MM.1S (cell line): ENCODE results near the gene TRPM8.

Experiments
- DNase-seq: peaks from one replicate; pipeline ENCODE4 v3.0.0-alpha.2; 2015
- H2AFZ ChIP-seq: fragments of 300-600 bp; sonication (generic); 2 replicates; pipeline ENCODE4 v1.6.0; 2016; ENCODE audit warnings: antibody characterized with exemption, low read length
- H3F3A ChIP-seq: fragments of 300-600 bp; sonication (generic); 2 replicates; pipeline ENCODE4 v1.6.1; 2016; ENCODE audit warnings: mild to moderate bottlenecking, antibody characterized with exemption, low read length, moderate library complexity, mixed read lengths; ENCODE audit not compliant: insufficient read depth
- H3K27ac ChIP-seq: fragments of 300-600 bp; sonication (generic); 2 replicates; pipeline ENCODE4 v1.5.1; 2016; ENCODE audit warnings: mild to moderate bottlenecking, low read length
- H3K27me3 ChIP-seq: fragments of 300-600 bp; sonication (generic); replicated peaks from 2 replicates; pipeline ENCODE4 v1.6.0; 2016; ENCODE audit warnings: low read length; ENCODE audit not compliant: insufficient read depth
- H3K36me3 ChIP-seq: fragments of 300-600 bp; sonication (generic); replicated peaks from 2 replicates; pipeline ENCODE4 v1.6.1; 2016; ENCODE audit warnings: mild to moderate bottlenecking, low read length, mixed read lengths; ENCODE audit not compliant: insufficient read depth
- H3K4me1 ChIP-seq: fragments of 300-600 bp; sonication (generic); 2 replicates; pipeline ENCODE4 v1.6.1; 2016; ENCODE audit warnings: low read length, mixed read lengths
- H3K4me2 ChIP-seq: fragments of 300-600 bp; sonication (generic); 2 replicates; pipeline ENCODE4 v1.6.0; 2016; ENCODE audit warnings: low read depth, low read length
- H3K4me3 ChIP-seq: fragments of 300-600 bp; sonication (generic); 2 replicates; pipeline ENCODE4 v1.5.1; 2016; ENCODE audit warnings: low read length, mixed read lengths
- H3K79me2 ChIP-seq: fragments of 300-600 bp; sonication (generic); 2 replicates; pipeline ENCODE4 v1.6.1; 2016; ENCODE audit warnings: mixed run types, low read length, mixed read lengths
- H3K9ac ChIP-seq: fragments of 300-600 bp; sonication (generic); 2 replicates; pipeline ENCODE4 v1.6.1; 2016; ENCODE audit warnings: low read length, mixed read lengths
- H3K9me2 ChIP-seq: fragments of 300-600 bp; sonication (generic); replicated peaks from 2 replicates; pipeline ENCODE4 v1.6.1; 2016; ENCODE audit warnings: mild to moderate bottlenecking, low read length, mixed read lengths; ENCODE audit not compliant: insufficient read depth
- H3K9me3 ChIP-seq: fragments of 300-600 bp; sonication (generic); replicated peaks from 2 replicates; pipeline ENCODE4 v1.6.1; 2016; ENCODE audit warnings: mild to moderate bottlenecking, low read length, mixed read lengths; ENCODE audit not compliant: insufficient read depth
- H4K20me1 ChIP-seq: fragments of 300-600 bp; sonication (generic); 2 replicates; pipeline ENCODE4 v1.6.1; 2016; ENCODE audit warnings: mild to moderate bottlenecking, low read length, moderate library complexity, mixed read lengths; ENCODE audit not compliant: insufficient read depth
- EZH2 ChIP-seq: fragments of 300-600 bp; sonication (generic); optimal IDR thresholded peaks from 2 replicates; pipeline ENCODE3; 2017; ENCODE audit warnings: low read depth, mild to moderate bottlenecking, antibody characterized with exemption, low read length, mixed read lengths
- EZH2phosphoT487 ChIP-seq: fragments of 300-600 bp; sonication (generic); IDR thresholded peaks from 2 replicates; pipeline ENCODE4 v1.6.1; 2018; ENCODE audit warnings: antibody characterized with exemption, low read length
- TF ChIP-seq, protein P1 (sequence below): fragments of 300-600 bp; sonication (generic); IDR thresholded peaks from 2 replicates; pipeline ENCODE4 v1.5.1; 2016; ENCODE audit warnings: antibody characterized with exemption, low read length, mixed read lengths

Gene TRPM8

GRCh38 chr2:234033885-234034284 lies 116.7 kb downstream of the TRPM8 start:
- Histone ChIP-seq H3K27ac (no peak overlapping the region), H3F3A (no peaks in the 10 kb centered on the region), H3K9ac (no peak overlapping the region), H4K20me1 (no peaks in the 10 kb centered on the region), H3K79me2 (no peaks in the 10 kb centered on the region), H3K4me2 (no peak overlapping the region), H3K36me3 (no peaks in the 10 kb centered on the region), H2AFZ (no peak overlapping the region), H3K9me3 (no peaks in the 10 kb centered on the region; the same call in 1 of the 2 replicates), H3K4me1 (peaks cover 9% of the 10 kb centered on the region), H3K9me2 (no peaks in the 10 kb centered on the region), H3K4me3 (no peak overlapping the region), H3K27me3 (no peaks in the 10 kb centered on the region)
- DNase-seq, result no peak
- TF ChIP-seq, protein P1, sequence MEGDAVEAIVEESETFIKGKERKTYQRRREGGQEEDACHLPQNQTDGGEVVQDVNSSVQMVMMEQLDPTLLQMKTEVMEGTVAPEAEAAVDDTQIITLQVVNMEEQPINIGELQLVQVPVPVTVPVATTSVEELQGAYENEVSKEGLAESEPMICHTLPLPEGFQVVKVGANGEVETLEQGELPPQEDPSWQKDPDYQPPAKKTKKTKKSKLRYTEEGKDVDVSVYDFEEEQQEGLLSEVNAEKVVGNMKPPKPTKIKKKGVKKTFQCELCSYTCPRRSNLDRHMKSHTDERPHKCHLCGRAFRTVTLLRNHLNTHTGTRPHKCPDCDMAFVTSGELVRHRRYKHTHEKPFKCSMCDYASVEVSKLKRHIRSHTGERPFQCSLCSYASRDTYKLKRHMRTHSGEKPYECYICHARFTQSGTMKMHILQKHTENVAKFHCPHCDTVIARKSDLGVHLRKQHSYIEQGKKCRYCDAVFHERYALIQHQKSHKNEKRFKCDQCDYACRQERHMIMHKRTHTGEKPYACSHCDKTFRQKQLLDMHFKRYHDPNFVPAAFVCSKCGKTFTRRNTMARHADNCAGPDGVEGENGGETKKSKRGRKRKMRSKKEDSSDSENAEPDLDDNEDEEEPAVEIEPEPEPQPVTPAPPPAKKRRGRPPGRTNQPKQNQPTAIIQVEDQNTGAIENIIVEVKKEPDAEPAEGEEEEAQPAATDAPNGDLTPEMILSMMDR, result no peak
- TF ChIP-seq EZH2 (no peak), EZH2phosphoT487 (no peak)

DNA sequence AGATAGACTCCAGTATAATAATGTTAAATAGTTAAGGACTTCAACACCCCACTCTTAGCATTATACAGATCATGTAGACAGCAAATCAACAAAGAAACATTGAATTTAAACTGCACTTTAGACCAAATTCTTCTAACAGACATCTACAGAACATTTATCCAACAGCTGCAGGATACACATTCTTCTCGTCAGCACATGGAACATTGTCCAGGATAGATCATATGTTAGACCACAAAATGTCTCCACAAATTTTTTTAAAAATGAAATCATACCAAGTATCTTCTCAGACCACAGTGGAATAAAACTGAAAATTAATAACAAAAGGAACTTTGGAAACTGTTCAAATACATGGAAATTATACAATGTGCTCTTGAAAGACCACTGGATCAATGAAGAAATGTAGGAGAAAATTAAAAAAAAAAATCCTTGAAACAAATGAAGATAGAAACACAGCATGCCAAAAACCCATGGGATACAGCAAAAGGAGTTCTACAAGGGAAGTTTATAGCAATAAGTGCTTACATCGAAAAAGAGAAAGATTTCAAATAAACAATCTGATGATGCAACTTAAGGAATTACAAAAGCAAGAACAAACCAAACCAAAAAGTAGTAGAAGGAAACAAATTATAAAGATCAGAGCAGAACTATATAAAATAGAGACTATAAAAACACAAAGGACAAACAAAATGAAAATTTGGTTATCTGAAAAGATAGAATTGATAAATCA lies 121.1 kb downstream of the TRPM8 start:
- Histone ChIP-seq H3K36me3 (no peaks in the 10 kb centered on the region), H4K20me1 (no peaks in the 10 kb centered on the region), H3K27me3 (no peaks in the 10 kb centered on the region), H3K9me3 (no peaks in the 10 kb centered on the region; the same call in 1 of the 2 replicates), H3K4me2 (no peak overlapping the region), H3K4me1 (peaks cover 1% of the 10 kb centered on the region; the same call in 1 of the 2 replicates), H3K27ac (no peak overlapping the region), H3K4me3 (no peak overlapping the region), H3F3A (no peaks in the 10 kb centered on the region), H3K9me2 (no peaks in the 10 kb centered on the region), H3K9ac (no peak overlapping the region), H2AFZ (no peak overlapping the region), H3K79me2 (no peaks in the 10 kb centered on the region)
- TF ChIP-seq, protein P1, result no peak
- TF ChIP-seq EZH2phosphoT487 (no peak), EZH2 (no peak)
- DNase-seq, result no peak

DNA sequence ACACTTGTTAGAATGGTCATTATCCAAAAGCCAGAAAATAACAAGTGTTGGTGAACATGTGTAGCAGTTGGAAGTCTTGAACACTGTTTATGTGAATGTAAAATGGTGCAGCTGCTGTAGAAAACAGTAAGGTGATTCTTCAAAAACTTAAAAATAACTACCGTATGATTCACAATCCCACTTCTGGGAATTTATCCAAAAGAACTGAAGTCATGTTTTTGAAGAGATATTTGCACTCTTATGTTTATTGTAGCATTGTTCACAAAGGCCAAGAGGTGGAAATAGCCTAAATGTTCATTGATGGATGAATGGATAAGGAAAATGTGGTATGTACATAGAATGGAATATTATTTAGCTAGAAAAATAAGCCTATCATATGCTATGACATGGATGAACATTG lies 127.0 kb downstream of the TRPM8 start:
- DNase-seq, result no peak
- Histone ChIP-seq H3K27ac (no peak overlapping the region), H3K4me1 (no peaks in the 10 kb centered on the region), H3K27me3 (no peaks in the 10 kb centered on the region), H3F3A (no peaks in the 10 kb centered on the region), H3K9me3 (no peaks in the 10 kb centered on the region), H3K4me2 (no peak overlapping the region), H4K20me1 (no peaks in the 10 kb centered on the region), H3K79me2 (no peaks in the 10 kb centered on the region), H3K4me3 (no peak overlapping the region), H2AFZ (no peak overlapping the region), H3K36me3 (no peaks in the 10 kb centered on the region), H3K9ac (no peak overlapping the region), H3K9me2 (no peaks in the 10 kb centered on the region)
- TF ChIP-seq EZH2phosphoT487, result no peak
- no peak for TF ChIP-seq EZH2
- TF ChIP-seq, protein P1, result no peak
